HG02678 (cell line): ENCODE measurements around the gene FAM89B.

Source experiments
- ATAC-seq: cut with Tn5 transposase; IDR thresholded peaks from one replicate; pipeline ENCODE4 v1.9.1; 2021; ENCODE audit warnings: mild to moderate bottlenecking, moderate library complexity; ENCODE audit not compliant: unreplicated experiment

FAM89B gene

DNA sequence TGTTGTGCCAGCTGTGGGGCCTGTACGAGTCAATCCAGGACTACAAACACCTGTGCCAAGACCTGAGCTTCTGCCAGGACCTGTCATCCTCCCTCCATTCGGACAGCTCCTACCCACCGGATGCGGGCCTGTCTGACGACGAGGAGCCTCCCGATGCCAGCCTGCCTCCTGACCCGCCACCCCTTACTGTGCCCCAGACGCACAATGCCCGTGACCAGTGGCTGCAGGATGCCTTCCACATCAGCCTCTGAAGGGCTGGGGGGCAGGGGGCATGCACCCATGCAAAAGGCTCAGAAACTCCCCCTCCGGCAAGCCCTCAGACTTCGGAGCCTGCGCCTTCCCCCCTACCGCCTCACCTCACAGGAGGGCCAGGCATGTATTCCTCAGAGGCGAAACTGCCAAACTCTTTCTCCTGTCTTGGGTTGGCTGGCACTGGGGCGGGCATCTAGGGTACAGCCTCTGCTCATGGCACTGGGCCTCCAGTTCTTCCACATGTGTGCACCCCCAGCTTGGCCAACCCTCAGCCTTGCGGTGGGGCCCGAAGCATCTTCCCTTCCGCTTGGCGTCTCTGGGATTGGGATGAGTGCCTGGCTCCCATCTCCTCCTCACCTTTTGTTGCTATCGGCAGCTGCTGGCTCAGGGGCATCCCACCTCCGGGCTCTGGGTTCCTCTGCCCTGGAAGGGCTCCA lies 1.2 kb downstream of the FAM89B start:
- no peak for ATAC-seq

DNA sequence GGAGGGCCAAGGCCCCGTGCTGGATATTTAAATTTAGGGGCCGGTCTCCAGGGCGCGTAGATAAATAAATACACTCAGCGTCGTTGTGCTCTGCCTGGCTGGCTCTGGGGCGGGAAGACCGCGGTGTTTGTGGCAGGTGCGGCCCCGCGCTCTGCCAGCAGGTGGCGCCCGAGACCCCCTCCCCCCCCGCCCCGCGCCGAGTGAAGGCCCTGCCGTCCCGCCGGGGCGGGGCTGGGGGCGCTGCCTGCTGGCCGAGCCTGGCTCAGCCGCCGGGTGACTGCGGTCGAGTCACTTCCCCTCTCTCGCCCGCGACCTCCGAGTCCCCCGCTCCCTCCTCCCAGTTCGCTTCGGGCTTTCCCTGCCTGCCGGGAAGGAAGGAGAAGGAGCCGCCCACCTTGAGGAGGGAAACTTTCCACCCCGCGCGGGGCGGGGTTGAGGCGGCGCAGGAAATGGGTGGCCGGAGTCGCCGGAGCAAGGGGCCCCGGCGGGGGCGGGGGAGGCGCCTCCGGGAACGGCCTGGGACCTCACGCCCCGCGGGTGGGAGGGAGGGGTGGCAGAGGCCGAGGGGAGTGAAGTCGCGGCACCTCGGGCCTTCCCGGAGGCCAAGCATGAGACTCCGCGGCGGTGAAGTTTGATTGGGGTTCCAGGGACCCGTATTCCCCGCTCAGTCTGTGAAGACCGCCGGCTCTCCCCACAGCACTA lies 1.9 kb downstream of the FAM89B start:
- ATAC-seq = peak; percentile 39

DNA sequence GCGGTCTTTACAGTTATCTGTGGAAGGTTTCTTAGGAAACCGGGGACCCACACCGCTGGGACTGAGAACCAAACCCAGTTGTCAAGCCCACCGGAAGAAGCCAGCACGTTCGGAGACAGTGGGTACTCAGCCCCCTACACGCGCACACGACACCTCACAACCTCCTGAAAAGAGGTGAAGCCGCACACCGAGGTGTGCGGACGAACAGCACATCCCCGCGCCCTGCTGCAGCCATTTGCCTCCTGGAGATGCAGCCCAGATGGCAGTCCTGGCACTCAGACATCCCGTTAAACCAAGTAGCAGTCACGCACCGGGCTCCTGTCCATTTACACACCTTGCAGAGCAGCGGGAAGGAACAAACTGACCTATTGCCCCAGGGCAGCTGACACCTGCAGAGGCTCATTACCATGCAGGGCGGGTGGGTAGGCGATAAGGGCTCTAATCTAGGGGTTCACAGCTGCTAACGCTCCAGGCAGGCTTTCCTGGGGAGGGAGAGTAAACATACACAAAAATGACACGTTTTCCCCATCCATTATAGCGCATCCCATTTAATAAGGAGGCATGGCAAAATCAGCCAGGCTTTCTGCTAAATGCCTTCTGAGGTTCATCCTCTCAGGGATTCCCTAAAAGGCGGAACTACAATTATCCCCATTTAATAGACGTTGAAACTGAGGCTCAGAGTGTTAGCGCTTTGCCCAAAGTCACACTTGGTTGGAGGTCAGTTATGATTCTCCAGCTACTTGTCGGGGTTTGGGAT lies 2.7 kb downstream of the FAM89B start:
- ATAC-seq = no peak

DNA sequence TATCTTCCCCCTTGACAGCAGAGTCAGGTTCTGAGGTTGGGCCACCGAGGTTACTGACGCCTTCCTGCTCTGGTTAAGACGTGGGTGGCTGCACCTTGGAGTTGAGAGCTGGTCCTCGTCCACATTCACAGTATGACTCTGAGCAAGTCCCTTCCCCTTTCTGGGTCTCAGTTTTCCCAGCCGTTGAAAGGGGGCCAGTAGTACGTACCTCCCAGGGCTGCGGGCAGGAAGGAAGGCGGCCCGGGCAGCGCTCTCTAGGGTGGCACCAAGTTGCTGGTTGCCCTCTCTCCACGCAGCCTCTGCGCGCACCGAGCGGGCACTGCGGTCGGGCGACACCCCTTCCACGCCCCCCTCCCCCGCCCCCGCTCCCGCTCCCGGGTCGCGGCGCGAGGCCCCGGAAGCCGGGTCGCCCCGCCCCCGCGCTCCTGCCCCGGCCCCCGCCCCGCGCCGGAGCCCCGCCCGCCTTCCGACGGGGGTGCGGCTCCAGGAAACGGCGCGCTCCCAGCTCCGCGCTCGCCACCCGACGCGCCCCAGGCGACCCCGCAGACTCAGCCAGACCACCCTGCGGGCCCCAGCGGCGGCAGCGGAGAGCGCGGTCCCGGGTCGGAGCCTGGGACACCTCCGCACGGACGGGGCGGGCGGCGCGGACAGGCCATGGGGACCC lies 3.4 kb downstream of the FAM89B start, which contains the start of gene EHBP1L1:
Gene EHBP1L1, plus strand, starts transcription at position 486 of the 664 bp plus-strand sequence. CDS start 250 bp downstream, outside the sequence.
- ATAC-seq = no peak

DNA sequence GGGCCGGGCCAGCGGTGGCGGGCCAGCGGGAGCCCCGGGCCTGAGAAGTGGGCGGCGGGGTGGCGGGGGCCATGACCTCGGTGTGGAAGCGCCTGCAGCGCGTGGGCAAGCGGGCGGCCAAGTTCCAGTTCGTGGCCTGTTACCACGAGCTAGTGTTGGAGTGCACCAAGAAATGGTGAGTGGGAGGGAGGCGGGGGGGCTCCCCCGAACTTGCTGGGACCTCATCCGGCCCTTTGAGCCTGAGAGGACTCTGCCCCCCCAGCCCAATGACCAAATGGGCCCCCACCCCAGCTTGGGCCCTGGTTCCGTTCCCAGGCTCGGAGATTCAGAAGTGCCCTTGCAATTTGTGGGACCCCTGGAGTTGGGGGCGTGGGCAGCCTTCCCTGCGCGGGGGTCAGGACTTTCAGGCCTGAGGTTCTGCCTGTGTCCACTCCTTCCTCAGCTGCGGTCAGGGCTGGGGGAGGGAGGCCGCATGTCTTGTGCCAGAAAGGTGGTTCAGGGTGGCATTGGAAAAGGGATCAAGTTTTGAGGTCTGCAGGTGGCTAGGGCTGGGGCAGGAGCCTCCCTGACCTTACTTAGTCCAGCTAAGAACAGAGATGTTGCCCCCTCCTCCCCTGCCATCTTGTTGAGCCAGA lies 4.0 kb downstream of the FAM89B start:
- no peak for ATAC-seq

DNA sequence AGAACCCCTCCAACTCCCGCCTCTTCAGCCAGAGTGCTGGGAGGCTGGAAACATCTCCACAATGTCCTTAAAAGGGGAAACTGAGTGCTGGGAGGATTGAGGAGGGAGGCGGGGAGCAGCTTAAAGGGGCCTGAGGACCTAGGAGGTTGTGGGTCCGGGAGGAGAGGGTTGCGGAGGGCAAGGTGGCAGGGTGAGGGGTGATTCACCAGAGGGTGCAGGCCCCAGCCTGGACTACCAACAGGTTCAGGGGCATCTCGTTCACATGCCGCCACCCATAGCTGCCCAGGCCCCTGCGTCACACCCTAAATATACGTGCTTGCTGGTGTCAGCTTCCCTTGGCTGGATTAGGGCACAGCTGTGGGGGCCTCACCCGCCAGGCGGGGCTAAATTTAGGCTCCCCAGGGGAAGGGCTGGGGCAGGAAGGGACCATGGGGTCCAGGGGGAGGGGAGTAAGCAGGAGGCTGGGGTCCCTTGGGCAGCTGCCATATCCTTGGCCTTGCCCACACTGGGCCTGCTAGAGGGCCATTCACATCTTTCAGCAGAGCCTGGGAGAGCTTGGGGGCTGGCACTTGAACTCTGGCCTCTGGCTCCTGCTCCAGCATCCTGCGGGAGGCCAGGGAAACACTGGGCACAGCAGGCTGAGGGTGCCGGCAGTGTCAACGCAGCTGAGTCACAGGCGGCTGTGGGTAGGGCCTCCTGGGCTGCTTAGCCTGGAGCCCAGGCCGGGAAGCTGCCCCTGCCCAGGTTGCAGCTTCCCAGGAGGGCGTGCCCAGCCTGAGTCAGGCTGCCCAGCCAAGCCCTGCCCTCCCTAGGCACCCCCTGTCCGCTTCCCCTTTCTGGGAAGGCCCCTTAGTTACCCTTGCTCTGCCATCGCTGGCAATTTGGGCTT lies 4.8 kb downstream of the FAM89B start:
- no peak for ATAC-seq

DNA sequence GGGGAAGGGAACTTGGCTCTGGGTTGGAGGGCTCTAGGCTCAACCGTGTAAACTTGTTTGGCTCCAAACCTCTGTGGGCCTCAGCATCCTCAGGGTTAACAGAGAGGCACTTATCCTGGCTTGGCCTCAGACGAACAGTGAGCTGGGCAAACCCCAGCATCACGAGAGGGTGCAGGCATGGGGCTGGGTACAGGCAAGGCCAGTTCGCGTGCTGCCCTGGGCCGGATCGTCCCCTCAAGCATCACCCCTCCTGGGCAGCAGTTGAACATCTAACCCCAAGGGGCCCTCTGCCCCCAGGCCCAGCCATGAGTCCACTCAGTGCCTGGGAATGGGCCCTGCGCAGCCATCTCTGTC lies 5.4 kb downstream of the FAM89B start:
- ATAC-seq = no peak

DNA sequence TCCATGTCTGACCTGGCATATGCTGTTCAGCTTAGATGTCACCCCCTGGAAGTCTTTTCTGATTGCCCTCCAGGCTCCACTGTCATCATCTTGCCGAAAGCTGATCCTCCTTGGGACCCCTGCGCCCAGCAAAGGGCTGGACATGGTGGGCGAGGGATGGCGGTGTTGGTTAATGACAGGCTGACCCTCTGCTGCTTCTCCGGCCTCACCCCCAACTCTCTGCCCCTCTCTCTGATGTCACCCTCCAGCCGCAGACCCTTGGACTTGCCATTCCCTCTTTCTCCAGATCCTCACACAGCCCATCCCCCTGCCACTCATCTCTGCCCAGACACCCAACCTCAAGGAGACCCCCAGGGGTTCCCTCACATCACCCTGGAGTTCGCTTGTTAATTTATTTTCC lies 5.8 kb downstream of the FAM89B start:
- ATAC-seq = no peak

DNA sequence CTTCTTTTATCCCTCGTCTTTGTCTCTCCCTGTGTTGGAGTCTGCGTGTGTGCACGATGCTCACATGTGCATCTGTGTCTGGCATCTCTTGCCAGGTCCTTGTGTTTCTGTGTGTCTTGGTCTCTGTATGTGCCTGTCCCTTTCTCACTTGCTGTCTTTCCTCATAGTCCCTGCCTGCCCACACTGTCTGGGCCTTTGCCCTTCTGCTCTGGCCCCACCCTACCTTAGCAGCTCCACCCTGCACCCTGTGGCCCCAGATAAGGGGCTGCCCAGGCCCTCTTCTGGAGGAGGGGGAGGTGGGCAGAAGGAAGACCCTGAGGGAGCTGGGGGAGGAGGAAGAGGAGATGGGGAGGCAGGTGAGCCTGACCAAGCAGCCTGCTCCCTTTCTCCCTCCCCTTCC lies 6.3 kb downstream of the FAM89B start:
- ATAC-seq = no peak

DNA sequence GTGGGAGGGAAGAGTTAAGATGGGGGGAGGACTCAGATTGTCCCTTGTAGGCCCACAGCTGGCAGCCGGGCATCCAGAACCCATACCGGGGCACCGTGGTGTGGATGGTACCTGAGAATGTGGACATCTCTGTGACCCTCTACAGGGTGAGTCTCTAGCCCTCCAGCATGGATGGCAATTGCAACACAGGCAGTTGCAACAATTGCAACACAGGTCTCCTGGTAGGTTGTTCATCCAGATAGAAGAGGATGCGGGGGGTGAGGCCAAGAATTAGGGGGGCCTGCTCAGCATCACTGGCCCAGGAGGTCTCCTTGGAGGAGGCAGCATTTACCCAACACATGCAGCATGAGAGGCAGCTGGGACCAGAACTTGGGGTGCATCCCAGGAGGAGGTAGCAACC lies 7.0 kb downstream of the FAM89B start:
- no peak for ATAC-seq

DNA sequence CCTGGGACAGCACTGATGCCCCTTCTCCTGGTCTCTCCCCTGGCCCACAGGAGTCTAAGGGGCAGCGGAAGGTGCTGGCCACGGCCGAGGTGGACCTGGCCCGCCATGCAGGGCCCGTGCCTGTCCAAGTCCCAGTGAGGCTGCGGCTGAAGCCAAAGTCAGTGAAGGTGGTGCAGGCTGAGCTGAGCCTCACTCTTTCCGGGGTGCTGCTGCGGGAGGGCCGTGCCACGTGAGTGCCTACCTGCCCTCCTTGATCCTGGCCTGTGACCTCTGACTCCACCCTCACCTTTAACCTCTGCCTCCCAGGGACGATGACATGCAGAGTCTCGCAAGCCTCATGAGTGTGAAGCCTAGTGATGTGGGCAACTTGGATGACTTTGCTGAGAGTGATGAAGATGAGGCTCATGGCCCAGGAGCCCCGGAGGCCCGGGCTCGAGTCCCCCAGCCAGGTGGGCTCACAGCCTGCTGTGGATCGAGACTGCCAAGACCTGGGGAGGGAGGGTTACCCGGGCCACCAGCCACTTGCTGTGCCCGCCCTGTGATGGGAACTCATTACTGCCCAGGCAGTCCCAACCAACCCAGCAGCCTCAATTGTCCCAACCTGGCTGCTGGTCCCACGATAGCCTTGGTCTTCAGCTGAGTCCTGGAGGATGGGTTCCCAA lies 7.8 kb downstream of the FAM89B start:
- ATAC-seq = no peak

DNA sequence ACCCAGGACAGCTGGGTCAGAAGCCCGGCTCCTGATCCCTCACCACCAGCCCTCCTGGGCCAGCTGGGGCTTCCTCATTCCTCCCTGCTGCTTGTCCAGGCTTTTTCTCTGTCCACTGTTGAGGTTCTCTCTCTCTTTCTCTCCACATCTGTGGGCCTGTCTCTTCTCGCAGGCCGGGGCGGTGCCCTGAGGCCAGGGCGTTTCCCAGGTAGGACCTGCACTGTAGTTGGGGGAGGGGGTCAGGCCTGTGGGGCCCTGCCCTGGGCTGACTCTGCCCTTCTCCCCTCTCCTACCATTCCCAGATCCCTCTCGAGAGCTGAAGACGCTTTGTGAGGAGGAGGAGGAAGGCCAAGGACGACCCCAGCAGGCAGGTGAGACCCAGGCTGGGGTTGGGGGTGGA lies 8.4 kb downstream of the FAM89B start:
- no peak for ATAC-seq

DNA sequence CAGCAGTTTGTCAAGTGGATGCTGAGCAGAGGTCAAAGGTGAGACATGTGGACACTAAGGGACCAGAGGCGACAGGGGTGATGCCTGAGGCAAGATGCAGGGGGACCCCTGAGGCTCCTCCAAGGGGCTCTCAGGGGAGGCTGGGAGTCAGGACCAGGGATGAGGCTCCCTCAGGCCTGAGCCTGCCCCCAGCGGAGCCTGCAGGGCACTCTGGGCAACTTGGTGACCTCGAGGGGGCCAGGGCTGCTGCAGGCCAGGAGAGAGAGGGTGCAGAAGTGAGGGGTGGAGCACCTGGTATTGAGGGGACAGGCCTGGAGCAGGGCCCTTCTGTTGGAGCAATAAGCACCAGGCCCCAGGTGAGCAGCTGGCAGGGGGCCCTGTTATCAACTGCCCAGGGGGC lies 9.6 kb downstream of the FAM89B start:
- ATAC-seq = no peak

DNA sequence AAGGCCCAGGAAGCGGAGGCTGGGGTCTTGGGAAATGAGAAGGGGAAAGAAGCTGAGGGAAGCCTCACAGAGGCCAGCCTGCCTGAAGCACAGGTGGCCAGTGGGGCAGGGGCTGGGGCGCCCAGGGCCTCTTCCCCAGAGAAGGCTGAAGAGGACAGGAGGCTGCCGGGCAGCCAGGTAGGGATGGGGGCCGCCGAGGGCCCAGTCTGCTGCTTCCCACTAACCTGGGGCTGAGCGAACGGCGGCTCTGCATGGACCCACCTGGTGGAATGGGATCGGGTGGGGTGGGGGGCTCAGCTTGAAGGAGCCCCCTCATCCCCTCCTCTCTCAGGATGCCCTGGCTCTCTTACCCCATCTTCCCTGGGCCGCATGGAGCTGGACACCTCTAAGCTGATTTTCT lies 11.3 kb downstream of the FAM89B start:
- no peak for ATAC-seq

DNA sequence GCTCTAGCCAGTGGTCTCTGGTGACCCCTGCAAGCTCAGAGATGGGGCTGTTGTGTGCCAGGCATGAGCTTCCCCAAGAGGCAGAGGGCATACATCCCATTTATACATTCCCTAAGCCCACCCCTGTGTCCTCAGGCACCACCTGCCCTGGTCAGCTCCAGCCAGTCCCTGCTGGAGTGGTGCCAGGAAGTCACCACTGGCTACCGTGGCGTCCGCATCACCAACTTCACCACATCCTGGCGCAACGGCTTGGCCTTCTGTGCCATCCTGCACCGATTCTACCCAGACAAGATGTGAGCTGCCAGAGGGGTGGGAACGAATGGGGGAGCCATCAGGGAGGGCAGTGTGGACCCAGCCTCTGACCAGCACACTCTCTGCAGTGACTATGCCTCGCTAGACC lies 11.8 kb downstream of the FAM89B start:
- no peak for ATAC-seq

DNA sequence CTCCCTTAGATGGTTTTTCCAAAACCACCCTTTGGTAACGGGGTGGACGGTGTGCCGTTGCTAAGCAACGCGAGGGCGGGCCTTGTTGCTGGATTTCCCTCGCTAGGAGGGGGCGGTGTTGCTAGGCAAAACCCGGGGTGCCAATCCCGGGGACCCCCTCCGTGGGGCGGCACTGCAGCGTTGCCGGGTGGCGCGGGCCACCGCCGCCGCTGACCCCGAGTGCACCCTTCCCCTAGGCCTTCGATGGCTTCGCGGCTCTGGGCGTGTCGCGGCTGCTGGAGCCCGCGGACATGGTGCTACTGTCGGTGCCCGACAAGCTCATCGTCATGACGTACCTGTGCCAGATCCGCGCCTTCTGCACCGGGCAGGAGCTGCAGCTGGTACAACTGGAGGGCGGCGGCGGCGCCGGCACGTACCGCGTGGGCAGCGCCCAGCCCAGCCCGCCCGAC lies 12.4 kb downstream of the FAM89B start:
- ATAC-seq = no peak

DNA sequence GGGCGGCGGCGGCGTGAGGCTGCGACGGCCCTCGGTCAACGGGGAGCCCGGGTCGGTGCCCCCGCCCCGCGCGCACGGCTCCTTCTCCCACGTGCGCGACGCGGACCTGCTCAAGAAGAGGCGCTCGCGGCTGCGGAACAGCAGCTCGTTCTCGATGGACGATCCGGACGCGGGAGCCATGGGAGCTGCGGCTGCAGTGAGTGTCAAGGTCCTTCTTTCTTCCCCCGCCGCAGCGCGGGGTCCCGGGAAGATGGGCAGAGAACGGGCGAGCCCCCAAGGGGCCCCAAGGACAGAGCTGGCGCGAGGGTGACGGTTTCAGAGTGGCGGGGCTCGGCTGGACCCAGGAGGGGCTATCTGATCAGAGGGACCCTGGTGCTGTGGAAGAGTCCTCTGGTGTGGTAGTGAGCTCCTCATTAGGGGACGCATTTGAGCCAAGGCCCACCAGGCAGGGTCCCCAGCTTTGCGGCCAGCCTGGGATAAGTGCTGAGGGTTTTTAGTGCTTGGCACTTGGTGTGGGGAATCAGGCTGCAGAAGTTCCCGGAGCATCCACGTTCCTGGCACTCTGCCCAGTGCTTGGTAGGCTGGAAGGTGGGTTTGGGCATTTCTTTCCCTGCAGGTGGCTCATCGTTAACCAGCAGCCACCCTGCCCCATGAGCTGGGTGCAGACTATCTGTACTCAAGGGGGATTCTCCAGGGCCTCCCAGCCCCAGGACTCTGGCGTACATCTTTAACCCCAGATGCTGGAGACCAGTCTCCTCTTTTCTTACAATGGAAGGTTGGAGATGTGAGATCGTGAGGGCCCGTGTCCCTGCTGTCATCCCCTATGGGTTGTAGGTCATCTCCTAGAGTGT lies 13.3 kb downstream of the FAM89B start:
- ATAC-seq = no peak

DNA sequence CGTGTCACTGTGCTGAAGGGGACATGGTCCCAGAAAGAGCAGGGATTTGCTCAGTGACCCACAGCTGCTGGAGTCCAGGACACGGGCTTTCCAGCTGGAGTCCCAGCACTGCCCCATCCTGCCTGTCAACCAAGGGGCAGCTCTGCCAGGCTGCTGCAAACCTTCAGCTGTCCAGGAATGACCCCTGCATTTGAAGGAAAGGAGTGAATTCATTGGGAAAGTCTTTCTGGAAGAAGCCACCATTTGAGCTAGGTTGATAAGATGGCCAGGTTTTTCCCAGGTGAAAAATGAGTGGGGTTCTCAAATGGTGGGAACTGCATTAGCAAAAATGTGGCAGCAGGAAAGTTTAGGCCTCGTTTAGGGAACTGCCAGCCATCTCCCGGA lies 13.9 kb downstream of the FAM89B start:
- no peak for ATAC-seq

DNA sequence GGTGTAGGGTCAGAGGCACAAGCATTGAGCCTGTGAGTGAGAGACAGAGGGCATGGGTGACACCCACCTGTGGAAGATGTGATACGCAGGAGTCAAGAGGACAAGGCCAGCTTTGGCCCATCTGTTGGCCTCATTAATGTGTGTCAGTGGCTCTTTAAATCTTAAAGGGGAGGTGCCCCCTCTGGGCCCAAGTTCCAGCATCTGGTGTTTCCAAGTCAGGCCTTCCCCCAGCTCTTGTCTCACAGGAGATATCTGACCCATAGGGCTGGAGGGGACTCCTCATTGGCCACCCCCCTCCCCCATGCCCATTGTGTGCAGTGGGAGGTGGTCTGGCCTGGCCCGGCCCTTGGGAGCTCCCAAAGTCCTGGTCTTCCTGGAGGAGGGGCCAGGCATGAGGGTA lies 14.3 kb downstream of the FAM89B start:
- ATAC-seq = no peak
